Islet of Langerhans (tissue), 1 donor: ENCODE data around the gene CYP4F2.
"Not testable (repeated sequence)": the region's sequence is repeated elsewhere in the genome, so short reads cannot be mapped to it uniquely, and the experiment has no call there.

Source experiments
- FAIRE-seq: peaks from one replicate; lab custom pipeline; 2011; peaks lifted over from hg19 to GRCh38; lab: Jason Lieb, UNC

The CYP4F2 gene

DNA sequence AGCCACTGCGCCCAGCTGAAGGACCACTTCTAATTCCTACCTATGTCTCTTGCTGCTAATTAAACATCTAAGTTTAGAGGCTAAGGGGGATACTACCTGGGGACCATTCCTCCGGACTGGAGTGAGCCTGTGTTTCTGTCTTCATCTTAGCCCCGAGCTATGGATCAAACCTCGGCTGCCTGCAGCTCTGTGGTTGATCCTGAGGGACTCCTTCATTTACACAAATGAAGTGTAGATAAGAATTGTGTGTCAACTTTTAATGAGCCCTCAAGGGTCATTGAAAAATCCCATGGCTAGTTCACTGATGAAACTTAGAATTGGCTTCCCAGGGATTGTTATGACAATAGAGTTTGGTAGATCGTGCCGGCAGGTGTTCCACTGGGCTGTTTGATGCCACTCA, 51.0 kb downstream of the CYP4F2 start:
- FAIRE-seq = no peak

DNA sequence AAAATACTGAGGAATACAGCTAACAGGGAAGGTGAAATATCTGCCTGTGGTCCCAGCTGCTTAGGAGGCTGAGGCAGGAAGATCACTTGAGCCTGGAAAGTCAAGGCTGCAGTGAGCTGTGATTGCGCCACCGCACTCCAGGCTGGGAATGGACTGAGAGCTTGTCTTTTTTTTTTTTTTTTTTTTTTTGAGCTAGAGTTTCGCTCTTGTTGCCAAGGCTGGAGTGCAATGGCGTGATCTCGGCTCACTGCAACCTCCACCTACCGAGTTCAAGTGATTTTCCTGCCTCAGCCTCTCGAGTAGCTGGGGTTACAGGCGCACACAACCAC, 54.0 kb downstream of the CYP4F2 start:
- not testable (repeated sequence) for FAIRE-seq

DNA sequence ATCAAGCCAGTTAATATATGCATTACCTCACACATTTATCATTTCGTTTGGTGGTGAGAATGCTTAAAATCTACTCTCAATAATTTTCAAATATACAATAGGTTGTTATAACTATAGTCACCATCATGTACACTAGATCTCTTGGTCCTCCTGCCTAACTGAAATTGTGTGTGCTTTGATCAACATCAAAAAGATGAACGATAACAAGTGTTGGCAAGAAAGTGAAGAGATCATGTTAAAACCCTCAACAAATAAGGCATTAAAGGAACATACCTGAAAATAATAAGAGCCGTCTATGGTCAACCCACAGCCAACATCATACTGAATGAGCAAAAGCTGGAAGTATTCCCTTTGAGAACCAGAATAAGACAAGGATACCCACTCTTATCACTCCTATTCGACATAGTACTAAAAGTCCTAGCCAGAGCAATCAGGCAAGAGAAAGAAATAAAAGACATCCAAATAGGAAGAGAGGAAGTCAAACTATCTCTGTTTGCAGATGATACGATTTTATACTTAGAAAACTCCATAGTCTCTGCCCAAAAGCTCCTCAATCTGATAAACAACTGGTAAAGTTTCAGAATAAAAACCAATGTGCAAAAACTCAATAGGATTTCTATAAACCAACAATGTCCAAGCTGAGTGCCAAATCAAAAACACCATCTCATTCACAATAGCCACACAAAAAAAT, 54.5 kb downstream of the CYP4F2 start:
- no peak for FAIRE-seq

DNA sequence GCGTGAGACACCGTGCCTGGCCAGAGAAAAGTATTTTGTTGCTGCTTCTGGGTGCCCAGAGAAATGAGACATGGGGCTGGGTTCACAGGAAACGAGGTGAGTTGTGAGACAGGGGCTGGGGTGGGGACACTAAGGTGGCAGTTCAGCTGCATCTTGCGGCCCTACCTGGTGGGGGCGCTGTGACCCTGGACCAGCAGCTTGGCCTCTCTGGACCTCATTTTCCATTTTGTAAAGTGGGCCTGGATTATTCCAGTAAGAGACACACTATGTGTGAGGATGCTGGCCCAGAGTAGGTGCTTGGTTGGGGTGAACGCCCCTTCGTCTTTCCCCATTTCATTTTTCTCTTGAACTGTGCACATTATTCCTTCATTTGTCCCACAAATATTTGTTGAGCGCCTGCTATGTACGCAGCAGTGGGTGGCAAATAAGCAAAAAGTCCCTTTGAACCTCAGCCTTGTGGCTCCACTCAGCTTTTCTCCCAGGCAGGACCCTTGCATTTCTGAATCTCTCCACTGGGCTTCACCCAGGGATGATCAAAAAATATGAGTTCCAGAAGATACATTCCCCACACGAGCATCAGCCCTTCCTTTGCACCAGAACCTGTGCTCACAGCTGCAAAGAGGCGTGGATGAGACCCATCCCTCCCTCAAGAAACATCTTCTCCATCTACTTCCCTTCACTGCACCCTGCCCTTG, 55.9 kb downstream of the CYP4F2 start:
- FAIRE-seq = no peak

DNA sequence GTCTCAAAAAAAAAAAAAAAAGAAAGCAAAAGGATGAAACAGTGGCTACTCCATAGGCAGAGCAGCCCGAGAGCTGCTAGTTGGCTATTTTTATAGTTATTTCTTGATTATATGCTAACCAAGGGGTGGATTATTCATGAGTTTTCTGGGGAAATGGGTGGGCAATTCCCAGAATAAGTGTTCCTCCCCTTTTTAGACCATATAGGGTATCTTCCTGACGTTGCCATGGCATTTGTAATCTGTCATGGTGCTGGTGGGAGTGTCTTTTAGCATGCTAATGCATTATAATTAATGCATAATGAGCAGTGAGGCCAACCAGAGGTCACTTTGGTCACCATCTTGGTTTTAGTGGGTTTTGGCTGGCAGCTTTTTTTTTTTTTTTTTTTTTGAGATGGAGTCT, 57.0 kb downstream of the CYP4F2 start:
- no peak for FAIRE-seq

DNA sequence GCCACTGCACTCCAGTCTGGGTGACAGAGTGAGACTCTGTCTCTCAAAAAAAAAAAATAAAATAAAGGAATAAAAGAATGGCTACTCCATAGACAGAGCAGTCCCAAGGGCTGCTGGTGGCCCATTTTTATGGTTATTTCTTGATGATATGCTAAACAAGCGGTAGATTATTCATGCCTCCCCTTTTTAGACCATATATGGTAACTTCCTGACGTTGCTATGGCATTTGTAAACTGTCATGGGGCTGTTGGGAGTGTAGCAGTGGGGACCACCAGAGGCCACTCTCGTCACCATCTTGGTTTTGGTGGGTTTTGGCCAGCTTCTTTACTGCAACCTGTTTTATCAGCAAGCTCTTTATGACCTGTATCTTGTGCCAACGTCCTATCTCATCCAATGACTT, 58.0 kb downstream of the CYP4F2 start:
- not testable (repeated sequence) for FAIRE-seq

DNA sequence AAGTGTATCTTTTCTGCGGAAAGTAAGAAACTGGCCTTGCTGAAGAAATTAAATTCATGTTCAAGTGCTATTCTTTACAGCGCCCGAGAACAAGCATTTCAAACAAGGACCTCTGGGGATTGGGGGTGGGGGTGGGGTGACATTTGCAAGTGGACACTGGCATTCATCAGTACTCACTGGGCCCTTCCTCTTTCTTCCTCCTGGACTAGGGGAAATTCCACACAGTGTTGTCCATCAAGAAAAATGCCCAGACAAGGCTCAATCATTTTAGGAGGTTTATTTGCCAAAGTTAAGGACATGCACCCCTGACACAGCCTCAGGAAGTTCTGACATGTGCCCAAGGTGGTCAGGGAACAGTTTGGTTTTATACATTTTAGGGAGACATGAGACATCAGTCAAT, 59.5 kb downstream of the CYP4F2 start:
- FAIRE-seq = no peak

DNA sequence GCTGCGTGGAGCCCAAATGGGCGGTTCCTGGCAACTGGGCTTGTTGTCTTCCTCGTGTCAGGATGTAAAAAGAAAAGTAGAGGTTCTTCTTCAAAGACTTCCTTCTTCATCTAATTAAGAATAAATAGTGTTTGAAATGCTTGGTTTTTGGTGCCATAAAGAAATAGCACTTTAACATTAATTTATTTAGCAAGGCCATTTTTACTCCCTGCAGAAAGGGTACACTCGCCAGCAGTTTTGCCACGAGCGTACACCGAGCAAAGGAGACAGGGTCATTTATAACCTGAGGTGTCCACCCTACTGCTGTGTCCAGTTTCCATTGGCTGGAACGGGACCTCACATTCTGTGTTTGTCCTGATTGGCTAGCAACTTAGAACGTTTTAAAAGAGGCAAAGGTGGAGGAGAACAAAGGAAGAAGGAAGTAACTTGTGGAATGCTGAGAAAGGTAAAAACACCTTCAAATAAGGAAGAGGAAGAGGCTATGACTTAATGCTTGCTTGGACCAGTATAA, 60.6 kb downstream of the CYP4F2 start:
- no peak for FAIRE-seq

DNA sequence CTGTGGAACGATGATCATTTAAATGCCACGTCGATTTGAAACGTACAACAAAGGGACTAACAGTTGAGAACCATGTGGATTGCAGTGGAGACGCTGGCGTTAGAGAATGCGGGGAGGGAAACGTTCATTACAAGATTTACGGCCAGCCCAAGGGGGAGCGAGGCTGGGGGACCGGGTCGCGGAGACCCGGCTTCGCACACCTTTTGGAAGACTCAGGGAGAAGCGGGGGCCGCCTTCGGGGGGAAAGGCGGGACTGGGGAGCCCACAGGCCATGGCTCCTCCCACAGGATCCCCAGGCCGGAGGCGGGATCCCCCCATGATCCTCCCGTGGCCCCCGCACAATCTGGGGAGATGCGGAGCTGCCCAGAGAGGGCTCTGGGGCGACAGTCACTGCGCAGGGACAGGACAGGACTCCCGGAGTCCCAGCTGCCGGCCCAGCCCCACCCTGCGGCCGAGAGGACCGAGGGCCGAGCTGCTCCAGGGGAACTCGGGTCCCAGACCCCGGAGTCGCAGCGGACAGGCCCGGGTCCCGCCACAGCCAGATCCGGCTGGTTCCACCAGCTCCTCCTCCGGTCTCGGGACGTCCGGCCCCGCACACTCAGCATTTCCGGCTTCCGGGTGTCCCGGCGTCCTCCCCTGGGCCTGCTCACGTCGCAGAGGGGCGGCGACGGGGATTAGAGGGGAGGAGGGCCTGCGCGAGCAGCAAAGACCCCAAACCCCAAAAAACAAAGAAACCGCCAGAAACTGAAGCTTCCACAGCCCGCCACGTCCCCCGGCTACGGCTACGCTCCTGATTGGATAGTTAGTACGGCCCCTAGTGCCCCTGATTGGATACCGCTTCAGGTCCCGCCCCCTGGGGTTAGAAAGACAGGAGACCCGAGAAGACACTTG, 61.3 kb downstream of the CYP4F2 start:
- FAIRE-seq = peak; percentile 64

DNA sequence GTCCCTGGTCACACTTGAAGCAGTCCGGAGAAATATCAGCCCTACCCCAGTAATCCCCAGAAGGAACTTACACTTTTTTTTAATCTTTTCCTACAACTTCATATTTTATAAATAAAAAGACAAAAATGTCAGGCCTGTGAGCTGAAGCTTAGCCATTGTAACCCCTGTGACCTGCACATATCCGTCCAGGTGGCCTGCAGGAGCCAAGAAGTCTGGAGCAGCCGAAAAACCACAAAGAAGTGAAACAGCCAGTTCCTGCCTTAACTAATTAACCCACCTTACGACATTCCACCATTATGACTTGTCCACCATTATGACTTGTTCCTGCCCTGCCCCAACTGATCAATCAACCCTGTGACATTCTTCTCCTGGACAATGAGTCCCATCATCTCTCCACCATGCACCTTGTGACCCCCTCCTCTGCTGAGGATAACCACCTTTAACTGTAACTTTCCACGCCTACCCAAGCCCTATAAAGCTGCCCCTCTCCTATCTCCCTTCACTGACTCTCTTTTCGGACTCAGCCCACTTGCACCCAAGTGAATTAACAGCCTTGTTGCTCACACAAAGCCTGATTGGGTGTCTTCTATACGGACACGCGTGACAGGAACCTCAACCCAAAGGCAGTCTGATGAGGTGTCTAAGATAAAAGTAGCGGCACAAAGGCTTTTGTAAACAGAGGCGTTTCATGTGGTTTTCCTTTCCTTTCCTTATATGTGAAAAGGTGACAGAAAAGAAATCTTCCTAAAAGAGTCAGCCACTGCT, 62.1 kb downstream of the CYP4F2 start:
- not testable (repeated sequence) for FAIRE-seq

DNA sequence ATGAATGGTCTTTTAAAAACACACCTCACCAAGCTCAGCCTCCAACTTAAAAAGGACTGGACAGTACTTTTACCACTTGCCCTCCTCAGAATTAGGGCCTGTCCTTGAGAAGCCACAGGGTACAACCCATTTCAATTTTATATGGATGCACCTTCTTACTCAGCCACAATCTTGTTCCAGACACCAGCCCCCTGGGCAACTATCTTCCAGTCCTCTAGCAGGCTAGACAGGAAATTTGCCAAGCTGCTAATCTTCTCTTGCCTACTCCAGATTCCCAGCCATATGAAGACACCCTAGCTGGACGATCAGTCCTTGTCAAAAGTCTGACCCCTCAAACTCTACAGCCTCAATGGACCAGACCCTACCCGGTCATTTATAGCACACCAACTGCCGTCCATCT, 63.6 kb downstream of the CYP4F2 start:
- not testable (repeated sequence) for FAIRE-seq

DNA sequence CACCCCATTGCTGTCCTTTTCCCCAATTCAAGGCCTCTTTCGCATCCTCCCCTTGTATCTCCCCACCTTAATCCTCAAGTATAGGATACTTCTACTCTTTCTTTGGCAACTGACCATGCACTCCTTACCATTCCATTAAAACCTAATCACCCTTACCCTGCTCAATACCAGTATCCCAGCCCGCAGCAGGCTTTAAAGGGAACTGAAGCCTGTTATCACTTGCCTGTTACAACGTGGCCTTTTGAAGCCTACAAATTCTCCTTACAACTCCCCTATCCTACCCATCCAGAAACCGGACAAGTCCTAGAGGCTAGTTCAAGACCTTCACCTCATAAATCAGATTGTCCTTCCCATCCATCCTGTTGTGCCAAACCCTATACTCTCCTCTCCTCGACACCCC, 66.2 kb downstream of the CYP4F2 start:
- FAIRE-seq = no peak

DNA sequence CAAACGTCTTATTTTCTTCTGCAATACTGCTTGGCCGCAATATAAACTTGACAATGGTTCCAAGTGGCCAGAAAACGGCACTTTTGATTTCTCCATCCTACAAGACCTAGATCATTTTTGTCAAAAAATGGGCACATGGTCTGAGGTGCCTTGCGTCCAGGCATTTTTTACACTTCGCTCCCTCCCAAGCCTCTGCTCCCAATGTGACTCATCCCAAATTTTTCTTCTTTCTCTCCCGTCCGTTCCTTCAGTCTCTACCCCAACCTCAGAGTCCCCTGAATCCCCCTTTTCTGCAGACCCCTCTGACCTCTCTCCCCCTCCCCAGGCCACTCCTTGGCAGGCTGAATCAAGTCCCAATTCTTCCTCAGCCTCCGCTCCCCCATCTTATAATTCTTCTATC, 68.1 kb downstream of the CYP4F2 start:
- FAIRE-seq = no peak

DNA sequence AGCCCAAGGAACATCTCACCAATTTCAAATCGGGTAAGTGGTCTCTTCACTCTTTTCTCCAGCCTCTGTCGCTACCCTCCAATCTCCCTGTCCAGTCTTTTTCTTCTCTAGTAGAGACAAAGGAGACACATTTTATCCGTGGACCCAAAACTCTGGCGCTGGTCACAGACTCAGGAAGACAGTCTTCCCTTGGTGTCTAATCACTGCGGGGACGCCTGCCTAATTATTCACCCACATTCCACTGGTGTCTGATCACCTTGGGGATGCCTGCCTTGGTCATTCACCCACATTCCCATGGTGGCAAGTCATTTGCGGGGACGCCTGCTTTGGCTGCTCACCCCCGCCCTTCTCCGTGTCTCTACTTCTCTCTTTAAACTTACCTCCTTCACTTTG, 68.6 kb downstream of the CYP4F2 start:
- FAIRE-seq = no peak

DNA sequence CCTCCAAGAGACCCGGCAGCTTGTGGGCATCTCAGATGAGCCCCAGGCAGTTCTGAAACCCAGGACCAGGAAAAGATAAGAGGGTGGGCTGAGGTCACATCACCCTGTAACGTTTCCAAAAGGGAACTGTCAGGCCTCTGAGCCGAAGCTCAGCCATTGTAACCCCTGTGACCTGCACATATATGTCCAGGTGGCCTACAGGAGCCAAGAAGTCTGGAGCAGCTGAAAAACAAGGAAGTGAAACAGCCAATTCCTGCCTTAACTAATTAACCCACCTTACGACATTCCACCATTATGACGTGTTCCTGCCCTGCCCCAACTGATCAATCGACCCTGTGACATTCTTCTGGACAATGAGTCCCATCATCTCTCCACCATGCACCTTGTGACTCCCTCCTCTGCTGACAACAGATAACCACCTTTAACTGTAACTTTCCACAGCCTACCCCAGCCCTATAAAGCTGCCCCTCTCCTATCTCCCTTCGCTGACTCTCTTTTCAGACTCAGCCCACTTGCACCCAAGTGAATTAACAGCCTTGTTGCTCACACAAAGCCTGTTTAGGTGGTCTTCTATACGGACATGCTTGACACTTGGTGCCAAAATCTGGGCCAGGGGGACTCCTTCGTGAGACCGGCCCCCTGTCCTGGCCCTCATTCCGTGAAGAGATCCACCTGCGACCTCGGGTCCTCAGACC, 69.1 kb downstream of the CYP4F2 start:
- FAIRE-seq = not testable (repeated sequence)

DNA sequence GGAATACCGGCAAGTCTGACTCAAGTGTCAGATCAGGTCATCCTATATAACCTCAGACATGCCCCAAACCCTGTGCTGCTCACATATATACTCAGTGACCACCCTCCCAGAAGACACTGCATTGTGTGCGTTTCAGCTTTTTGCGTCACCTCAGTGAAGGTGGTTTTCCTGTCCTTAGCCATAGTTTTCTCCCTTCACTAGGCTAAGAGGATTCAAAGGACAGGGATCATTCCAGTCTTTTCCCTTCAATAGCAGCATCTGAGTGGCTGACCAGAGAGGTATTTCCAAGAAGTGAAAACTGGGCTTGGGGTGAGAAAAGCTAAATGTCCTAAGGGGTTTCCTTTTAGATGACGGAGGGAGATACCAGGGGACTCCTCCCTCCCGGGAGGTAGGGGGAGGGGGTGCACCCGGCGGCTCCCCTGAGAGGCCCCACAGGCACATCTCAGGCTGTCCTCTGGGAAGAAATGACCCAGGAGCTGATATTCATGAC, 69.7 kb downstream of the CYP4F2 start:
- FAIRE-seq = no peak
